HEK293 (cell line): ENCODE measurements around the gene NOS1AP.

Source experiments
- CTCF ChIP-seq: fragments of 450-650 bp; formaldehyde crosslinking; IDR thresholded peaks from 2 replicates; pipeline ENCODE4 v1.5.1; 2016; ENCODE audit warnings: missing biosample characterization, missing genetic modification characterization
- PATZ1 ChIP-seq: fragments of 450-650 bp; formaldehyde crosslinking; IDR thresholded peaks from 2 replicates; pipeline ENCODE4 v1.5.1; 2016; ENCODE audit warnings: missing biosample characterization, missing genetic modification characterization
- PBX3 ChIP-seq: sonication (generic); formaldehyde crosslinking; IDR thresholded peaks from 2 replicates; pipeline ENCODE4 v1.8.1; 2022; ENCODE audit warnings: mild to moderate bottlenecking, moderate library complexity, missing genetic modification reagents
- ZFP37 ChIP-seq: fragments of 450-650 bp; formaldehyde crosslinking; IDR thresholded peaks from 2 replicates; pipeline ENCODE4 v1.5.1; 2016; ENCODE audit warnings: missing biosample characterization, missing genetic modification characterization
- ZNF133 ChIP-seq: fragments of 450-650 bp; formaldehyde crosslinking; IDR thresholded peaks from 2 replicates; pipeline ENCODE4 v1.5.1; 2016; ENCODE audit warnings: missing biosample characterization, missing genetic modification characterization
- ZNF16 ChIP-seq: fragments of 450-650 bp; formaldehyde crosslinking; IDR thresholded peaks from 2 replicates; pipeline ENCODE4 v1.5.1; 2016; ENCODE audit warnings: low read depth, missing biosample characterization, missing genetic modification characterization
- ZNF621 ChIP-seq: fragments of 450-650 bp; formaldehyde crosslinking; IDR thresholded peaks from 2 replicates; pipeline ENCODE4 v1.5.1; 2017; ENCODE audit warnings: missing biosample characterization, missing genetic modification characterization
- ZXDB ChIP-seq: fragments of 450-650 bp; formaldehyde crosslinking; IDR thresholded peaks from 2 replicates; pipeline ENCODE4 v1.5.1; 2016; ENCODE audit warnings: missing biosample characterization, missing genetic modification characterization

GRCh38 chr1:162359523-162360236 lies 290.2 kb downstream of the NOS1AP start:
- TF ChIP-seq ZNF621 (tag by site-specific recombination) (no peak), ZNF133 (tag by site-specific recombination) (no peak), PATZ1 (no peak), ZFP37 (tag by site-specific recombination) (no peak), CTCF (tag by site-specific recombination) (no peak), ZXDB (no peak), ZNF16 (tag by site-specific recombination) (no peak), PBX3 (CRISPR knock-in tag) (no peak)
